ENCODE results near the gene ANKRD2.

ANKRD2 gene

DNA sequence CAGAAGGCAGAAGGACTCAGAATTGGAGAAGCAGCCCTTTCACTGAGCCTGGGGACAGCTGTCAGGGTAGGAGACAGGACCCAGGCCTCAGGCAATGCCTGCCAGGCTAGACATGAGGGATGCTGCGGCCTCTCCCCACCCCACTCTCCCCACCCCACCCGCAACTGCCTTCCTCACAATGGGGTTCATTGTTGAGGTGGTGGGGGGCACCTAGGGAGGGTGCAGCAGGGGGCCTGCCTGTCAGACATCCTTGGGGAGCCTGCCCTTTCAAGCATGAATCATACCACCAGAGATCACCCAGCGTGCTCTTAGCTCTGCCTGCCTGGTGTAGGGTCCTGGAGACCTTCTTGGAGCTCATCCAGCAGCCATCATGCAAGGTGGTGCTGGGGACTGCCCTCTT, 16.9 kb downstream of the ANKRD2 start, which contains the start of gene C10orf62:
C10orf62 (plus strand) TSS at position 243 of the 400 bp plus-strand sequence. CDS start 177 bp downstream, outside the sequence.
- in situ Hi-C loops (cut with MboI; ENCODE audit: low pct_unique_long_range_greater_than_20kb, low sequenced_read_pairs): no loop called here
- no peak for DNase-seq

DNA sequence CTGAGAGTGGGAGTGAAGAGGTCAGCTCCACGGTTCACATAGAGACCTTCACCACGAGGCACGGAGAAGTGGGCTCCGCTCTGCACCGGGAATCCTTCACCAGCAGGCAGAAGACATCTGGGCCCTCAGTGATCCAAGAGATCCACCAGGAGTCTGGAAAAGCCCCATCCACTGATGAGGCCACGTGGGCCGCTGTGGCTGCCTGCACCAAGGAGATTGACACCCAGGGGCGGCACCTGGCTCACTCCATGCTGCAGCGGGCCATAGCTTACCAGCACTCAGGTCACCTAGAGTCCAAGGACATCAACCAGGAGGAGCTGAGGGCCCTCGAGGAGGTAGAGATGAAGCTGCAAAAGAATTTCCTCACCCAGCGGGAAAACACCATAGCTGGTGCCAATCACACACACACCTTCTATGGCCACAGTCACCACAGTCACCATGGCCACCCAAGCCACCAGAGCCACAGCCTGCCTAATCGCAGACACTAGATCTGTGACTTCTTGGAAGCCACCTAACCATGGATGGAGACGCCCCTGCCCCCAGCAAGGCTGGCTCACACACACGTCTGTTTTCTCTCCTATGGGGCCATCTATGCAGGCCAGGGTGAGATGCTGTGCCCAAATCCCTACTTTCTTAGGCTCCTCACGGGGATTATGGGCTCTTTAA, 17.6 kb downstream of the ANKRD2 start:
- in situ Hi-C loops (cut with MboI; ENCODE audit: low pct_unique_long_range_greater_than_20kb, low sequenced_read_pairs): no loop called here
- DNase-seq: no peak

DNA sequence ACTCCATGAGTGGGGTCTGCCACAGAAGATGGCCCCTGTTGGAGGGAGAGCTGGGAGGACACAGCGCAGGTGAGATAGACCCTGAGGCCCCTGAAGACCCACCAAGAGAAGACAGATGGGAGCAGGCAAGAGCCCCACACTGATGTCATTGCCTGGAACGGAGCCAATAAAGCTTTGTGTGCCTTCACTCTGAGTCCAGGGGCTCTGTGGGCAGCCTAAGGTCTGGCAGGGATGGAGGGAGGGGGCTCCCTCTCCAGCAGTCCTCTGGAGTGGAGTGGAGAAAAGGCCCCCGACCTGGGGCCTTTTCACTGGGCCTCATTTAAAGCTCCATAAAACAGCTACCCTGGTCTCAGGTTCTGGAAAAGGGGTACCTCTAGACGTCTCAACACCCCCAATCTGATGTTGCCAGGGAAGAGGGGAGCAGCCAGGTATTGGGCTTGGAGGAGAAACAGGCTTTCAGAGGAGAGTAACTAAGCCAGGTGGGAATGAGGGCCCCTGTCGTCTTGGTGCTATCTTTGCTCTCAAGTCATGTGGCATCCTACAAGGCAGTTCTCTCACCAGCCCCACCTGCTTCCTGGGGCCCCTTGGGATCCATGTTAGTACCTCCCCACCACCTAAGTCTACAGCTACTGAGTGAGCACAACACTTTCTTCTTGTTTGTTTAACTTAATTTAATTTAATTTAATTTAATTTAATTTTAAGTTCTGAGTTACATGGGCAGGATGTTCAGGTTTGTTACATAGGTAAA, 18.3 kb downstream of the ANKRD2 start:
- DNase-seq: no peak
- in situ Hi-C loops (cut with MboI; ENCODE audit: low pct_unique_long_range_greater_than_20kb, low sequenced_read_pairs): no loop called here

DNA sequence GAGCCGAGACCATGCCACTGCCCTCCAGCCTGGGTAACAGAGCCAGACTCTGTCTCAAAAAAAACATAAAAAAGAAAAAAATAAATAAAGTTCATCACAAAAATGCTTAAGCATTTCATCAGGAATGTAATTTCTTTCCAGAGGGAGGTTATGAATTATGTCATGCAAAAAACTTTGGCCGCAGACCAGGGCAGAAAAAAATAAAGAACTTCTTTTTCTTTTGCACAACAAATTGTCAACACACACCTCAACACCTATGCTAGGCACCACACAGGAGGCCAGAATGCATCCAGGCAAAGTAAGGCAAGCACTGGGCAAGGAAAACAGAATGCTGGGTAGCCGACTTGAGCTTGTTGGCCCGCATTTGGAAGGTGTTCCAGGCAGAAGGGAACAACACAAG, 20.8 kb downstream of the ANKRD2 start:
- no peak for DNase-seq
- in situ Hi-C loops (cut with MboI; ENCODE audit: low pct_unique_long_range_greater_than_20kb, low sequenced_read_pairs): no loop called here

DNA sequence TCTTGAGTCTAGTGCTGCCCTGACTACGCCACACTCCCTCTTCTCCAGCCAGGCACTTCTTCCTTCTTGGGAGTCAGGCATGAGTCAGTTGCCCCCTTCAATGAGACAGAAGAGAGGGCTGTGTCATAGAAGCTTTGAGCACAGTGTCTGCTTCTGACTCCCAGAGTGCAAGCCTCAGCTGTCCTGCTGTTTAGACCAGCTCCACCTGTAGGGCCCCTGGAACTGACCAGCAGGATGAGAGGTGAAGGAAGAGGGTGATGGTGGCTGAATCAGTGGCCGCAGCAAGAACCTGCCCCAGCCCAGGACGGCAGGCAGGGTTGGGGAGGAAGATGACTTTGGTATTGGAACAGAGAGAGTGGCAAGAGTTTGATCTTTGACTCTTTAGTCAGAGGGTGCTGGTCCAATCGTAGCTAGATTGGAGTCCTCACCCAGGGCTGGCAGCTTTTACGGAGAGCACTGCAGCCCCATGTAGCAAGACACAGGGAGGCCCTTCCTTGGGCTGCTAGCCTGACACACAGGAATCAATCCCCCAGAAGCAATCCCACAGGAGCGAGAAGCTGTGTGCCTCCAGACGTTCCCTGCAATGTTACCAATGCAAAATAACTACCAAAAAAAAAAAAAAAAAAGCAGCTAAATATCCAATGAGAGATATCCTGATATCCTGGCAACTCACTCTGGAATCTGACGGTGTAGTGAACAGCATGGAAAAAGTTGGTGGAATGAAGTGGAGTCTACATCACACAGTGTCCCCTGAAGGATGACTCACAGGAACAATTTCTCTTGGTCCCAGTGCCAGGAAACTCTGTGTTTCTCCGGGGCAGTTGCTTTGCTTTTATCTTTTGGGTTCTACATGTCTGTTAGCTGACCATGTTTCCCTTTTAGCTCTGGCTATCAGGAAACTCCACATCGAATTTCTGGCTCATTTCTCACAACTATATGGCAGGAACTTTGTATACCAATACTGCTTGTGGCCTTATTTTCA, 23.8 kb downstream of the ANKRD2 start:
- DNase-seq: no peak
- in situ Hi-C loops (cut with MboI; ENCODE audit: low pct_unique_long_range_greater_than_20kb, low sequenced_read_pairs): no loop called here

DNA sequence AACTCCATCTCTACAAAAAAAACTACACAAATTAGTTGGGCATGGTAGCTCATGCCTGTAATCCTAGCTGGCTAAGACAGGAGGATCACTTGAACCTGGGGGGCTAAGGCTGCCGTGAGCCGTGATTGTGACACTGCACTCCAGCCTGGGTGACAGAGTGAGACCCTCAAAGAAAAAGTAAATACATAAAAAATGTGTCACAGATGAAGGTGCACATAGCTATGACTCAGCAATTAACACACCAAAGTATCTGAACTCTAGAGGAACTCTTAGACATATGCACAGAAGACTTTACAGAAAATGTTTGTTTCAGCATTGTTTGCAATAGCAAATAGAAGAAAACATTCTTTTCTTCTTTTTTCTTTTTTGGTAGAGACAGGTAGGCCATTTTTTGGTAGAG, 25.2 kb downstream of the ANKRD2 start:
- DNase-seq: no peak
- in situ Hi-C loops (cut with MboI; ENCODE audit: low pct_unique_long_range_greater_than_20kb, low sequenced_read_pairs): no loop called here

DNA sequence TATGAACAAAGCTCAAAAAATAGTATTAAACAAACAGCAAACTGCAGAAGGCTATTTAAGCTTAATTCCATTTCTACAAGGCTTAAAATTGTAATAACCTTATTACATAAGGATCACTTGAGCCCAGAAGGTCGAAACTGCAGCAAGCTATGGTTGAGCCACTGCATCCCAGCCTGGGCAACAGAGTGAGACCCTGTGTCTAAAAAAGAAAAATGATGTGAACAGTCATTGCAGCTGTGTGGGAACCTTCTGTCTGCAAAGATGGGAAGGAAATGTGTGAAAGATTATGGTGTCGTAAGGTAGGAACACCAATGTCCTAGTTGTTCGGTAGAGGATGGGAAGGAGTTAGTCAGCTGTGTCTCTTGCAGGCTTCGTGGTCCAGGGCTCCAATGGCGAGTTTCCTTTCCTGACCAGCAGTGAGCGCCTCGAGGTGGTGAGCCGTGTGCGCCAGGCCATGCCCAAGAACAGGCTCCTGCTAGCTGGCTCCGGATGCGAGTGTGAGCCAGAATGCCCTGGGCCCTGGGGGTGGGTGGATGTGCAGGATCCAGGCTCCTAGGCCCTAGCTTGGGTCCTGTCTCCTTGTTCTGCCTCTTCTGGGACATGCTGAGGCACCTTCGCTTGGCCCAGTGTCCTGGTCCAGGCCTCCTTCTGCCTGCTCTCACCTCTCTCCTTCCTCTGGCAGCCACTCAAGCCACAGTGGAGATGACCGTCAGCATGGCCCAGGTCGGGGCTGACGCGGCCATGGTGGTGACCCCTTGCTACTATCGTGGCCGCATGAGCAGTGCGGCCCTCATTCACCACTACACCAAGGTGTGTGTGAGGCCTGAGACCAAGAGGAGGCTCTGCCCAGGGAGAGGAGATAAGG, 26.1 kb downstream of the ANKRD2 start:
- DNase-seq: no peak

DNA sequence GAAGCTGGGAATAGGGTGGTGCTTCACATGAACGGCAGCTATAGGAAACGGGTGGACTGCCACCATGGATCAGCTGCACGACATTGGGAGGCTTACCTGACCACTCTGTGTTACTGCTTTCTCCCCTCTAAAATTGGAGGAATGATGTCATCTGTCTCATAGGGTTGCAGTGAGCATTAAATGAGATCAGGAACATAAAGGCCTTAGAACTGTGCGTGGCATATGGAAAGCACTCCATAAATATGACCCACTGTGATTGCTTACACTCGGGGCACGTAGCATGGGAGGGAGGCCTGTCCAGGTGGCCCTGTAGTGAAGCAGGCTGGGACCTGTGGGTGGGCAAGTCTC, 26.7 kb downstream of the ANKRD2 start:
- in situ Hi-C loops (cut with MboI; ENCODE audit: low pct_unique_long_range_greater_than_20kb, low sequenced_read_pairs): no loop called here
- no peak for DNase-seq

More for the DNA sequence above, 26.1 kb downstream of the ANKRD2 start:
- in situ Hi-C loops (cut with MboI; ENCODE audit: low pct_unique_long_range_greater_than_20kb, low sequenced_read_pairs): no loop called here

DNA sequence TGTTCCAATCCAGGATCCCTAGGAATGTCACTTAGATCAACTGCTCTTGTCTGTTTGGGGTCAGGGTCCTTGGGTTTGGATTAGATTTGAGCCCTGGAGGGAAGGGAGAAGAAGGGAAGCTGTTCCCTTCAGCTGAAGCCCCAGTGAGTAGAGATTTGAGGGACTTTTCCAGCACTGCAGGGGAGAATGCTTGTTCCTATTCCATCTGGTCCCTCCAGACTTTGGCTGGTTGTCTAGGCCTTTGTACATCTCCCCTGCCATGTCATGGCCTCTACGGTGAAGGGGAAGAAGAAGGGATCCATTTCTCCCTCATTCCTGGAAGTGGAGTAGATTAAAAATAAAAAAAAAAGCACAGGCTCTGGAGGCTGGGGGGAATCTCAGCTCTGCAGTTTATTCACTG, 28.0 kb downstream of the ANKRD2 start:
- no peak for DNase-seq
- in situ Hi-C loops (cut with MboI; ENCODE audit: low pct_unique_long_range_greater_than_20kb, low sequenced_read_pairs): no loop called here

DNA sequence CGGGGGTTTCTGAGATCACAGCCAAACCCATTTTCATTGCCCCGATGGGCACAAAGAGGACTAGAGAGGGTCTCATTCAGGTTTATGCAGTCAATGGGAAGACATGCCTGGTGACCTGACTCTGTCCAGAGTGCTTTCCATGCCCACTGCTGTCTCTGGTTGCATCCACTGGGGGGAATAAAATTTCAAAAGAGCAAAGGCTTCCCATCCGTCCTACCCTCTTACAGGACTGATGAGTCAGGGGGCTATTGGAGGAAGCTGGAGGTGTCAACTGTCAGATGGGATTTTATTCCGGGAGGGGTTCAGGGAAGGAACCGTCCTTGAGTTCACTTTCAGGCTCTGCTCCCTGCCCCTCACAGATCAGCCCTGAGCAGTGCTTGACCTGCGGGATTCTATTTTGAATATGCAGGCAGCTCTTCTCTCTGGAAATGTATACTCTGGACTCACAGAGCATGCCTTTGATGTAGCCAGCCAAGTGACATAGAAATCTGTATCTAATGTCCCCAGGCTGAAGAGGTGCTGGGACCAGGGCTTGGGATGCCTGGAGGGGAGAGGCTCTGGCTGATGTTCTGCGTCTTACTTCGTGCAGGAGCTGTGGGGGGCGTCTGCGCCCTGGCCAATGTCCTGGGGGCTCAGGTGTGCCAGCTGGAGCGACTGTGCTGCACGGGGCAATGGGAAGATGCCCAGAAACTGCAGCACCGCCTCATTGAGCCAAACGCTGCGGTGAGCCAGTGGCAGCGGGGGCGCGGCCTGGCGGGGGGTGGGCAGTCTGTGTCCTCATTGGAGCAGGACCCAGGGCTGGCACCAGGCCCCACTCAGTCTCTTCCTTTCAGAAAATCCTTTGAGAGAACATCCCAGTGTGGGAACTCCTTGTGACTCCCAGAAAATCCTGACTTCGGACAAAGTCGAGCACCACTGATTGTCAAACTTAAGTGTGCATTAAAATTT, 29.0 kb downstream of the ANKRD2 start:
- DNase-seq: no peak
- in situ Hi-C loops (cut with MboI; ENCODE audit: low pct_unique_long_range_greater_than_20kb, low sequenced_read_pairs): no loop called here

DNA sequence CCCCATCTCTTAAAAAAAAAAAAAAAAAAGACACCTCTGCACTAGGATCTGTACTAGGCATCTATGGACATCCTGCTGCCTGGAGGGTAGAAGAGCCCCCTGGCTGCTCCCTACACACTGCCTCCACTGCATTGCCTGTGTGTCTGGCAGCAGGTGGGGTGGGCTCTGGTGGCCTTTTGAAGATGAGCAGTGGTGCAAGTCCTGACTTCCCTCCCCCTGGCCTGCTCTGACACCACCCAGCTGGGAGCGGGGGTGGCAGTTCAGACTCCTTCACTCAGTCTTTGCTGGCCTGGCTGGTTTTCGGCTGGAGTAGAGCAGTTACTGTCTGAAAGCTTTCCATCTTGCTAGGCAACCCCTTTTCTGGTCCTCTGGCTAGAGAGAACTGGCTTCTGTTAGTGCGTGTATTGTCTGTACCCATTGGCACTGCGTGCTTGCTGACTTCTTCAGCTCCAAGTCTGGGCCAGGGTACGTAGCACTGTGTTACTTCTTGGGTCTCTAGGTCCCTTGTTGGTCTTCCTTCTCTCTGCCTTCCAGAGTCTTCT, 34.6 kb downstream of the ANKRD2 start:
- no peak for DNase-seq
- in situ Hi-C loops (cut with MboI; ENCODE audit: low pct_unique_long_range_greater_than_20kb, low sequenced_read_pairs): no loop called here

DNA sequence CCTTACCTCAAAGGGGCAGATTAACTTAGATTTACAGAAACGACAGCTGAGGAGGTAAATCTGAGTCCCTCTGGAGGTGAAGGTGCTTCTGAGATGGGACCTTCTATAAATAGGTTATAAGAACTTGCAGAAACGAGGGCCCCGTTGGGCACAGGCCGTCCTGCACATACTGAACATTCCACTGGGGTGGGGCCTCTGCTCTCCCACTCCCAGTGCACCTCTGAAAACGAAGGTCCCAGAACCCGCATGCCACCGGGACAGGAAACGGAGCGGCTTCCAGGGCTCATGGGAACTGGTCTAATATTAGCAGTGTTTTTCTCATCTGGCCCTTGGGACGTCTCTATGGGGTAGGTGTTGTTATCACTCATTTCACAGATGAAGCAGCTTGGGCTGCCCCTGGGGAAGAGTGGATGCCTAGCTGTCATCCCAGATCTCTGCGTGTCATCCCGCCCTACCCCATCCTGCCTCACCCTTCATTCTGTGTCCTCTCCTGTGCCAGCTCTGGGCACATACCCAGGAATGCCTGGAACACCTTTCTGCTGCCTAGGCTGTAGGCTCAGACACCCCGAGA, 36.5 kb downstream of the ANKRD2 start:
- DNase-seq: no peak
- in situ Hi-C loops (cut with MboI; ENCODE audit: low pct_unique_long_range_greater_than_20kb, low sequenced_read_pairs): no loop called here

DNA sequence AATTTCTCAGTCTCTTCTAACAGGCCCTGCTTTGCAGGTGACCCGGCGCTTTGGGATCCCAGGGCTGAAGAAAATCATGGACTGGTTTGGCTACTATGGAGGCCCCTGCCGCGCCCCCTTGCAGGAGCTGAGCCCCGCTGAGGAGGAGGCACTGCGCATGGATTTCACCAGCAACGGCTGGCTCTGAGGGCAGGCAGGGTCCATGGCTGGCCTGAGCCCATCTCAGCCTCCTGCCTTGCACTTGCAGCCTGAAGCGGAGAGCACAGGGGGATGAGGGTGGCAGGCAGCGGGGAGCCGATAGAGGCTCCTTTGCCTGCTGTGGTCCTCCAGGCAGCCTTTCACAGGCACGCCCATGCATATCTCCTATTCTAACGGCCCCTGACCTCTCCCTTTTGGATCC, 38.9 kb downstream of the ANKRD2 start:
- DNase-seq: no peak
- in situ Hi-C loops (cut with MboI; ENCODE audit: low pct_unique_long_range_greater_than_20kb, low sequenced_read_pairs): no loop called here

DNA sequence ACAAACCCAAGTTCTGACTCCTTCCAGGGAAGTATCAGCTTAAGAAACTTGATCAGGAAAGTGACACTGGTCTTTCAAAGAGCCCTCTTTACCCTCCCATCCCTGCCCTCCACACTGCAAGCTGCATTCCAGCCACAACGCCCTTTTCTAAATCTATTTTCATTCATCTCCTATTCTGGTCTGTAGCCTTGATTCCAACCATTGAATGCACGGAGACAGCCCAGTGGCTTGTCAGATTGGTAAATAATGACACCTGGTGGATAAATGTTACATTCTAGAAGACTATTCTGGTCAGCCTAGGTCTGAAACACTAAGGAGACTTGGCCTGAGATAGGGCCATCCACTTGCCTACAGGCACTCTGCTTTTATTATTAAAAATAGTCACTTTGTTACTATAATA, 39.8 kb downstream of the ANKRD2 start:
- in situ Hi-C loops (cut with MboI; ENCODE audit: low pct_unique_long_range_greater_than_20kb, low sequenced_read_pairs): no loop called here
- peak; percentile 36 for DNase-seq

DNA sequence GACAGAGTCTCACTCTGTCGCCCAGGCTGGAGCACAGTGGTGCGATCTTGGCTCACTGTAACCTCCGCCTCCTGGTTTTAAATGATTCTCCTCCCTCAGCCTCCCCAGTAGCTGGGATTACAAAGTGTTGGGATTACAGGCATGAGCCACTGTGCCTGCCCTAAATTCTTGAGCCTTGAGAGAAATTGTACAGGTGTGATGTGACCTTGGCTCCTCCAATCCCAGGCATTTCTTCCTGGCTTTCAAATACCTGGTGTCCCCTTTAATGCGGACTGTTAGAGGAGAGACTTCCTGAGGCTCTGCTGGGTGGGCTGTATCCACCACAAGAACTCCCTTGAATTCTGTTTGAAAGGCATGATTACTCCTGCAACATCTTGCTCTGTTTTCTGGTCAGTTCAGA, 45.7 kb downstream of the ANKRD2 start:
- no peak for DNase-seq
- in situ Hi-C loops (cut with MboI; ENCODE audit: low pct_unique_long_range_greater_than_20kb, low sequenced_read_pairs): no loop called here

DNA sequence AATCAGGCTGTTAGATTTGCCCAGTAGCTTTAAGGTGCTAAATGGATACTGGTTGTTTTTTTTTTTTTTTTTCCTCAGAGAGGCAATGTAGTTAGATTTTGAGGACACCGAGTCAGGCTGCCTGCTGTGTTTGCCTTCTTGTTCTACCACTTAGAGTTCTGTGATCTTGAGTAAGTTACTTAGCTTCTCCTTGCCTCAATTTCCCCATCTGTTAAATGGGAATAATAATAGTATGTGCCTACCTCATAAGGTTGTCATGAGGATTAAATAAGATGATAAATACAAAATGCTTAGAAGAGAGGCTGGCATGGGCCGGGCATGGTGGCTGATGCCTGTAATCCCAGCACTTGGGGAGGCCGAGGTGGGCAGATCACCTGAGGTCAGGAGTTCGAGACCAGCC, 46.2 kb downstream of the ANKRD2 start:
- DNase-seq: no peak
- in situ Hi-C loops (cut with MboI; ENCODE audit: low pct_unique_long_range_greater_than_20kb, low sequenced_read_pairs): no loop called here

DNA sequence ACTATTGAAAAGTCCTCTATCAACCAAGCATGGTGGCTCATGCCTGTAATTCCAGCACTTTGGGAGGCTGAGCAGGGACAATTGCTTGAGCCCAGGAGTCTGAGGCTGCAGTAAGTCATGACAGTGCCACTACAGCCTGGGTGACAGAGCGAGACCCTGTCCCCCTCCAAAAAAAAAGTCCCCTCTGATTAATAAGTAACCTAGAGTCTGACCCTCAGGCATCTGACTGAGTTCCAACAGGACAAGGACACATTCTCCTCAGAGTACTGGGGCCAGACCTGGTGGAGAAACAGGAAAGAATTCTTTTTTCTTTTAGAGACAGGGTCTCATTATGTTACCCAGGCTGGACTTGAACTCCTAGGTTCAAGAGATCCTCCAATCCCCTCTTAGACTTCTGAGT, 50.7 kb downstream of the ANKRD2 start:
- in situ Hi-C loops (cut with MboI; ENCODE audit: low pct_unique_long_range_greater_than_20kb, low sequenced_read_pairs): no loop called here

More for the DNA sequence above, 50.7 kb downstream of the ANKRD2 start:
- no peak for DNase-seq
